HepG2 (cell line): ENCODE results near the gene LCORL. TPM values are rescaled to one million over a fixed set of nuclear protein-coding genes. Genes with fewer than 3 reads are reported as not detected.
A peak's percentile ranks its signal among the peaks of the same experiment; 100 is the strongest.

ENCODE experiments used
- ATAC-seq: fragments of 200-7000 bp; cut with Tn5 transposase; 3 replicates; pipeline ENCODE4 v1.9.1; 2020; ENCODE audit warnings: mild to moderate bottlenecking, moderate library complexity
- BruUV-seq: library from RNA; stranded (reverse); fragments of 400-500 nt; replicated peaks from 2 replicates; lab custom pipeline; 2021; lab: Mats Ljungman, UMichigan
- CTCF ChIA-PET: fragments of 300-600 bp; formaldehyde crosslinking; extraction: SDS; loops from one replicate; lab custom pipeline; 2021; ENCODE audit warnings: low total read pairs, inconsistent platforms, low intra/inter-chr PET ratio; lab: Yijun Ruan, JAX
- POLR2A ChIA-PET: fragments of 350-600 bp; sonication (Branson Sonifier 250); formaldehyde crosslinking; loops from one replicate; lab custom pipeline; 2020; ENCODE audit warnings: antibody characterized with exemption, inconsistent platforms; lab: Yijun Ruan, JAX
- DNase-seq: peaks from one replicate; pipeline ENCODE4 v3.0.0-alpha.2; 2015; ENCODE audit warnings: low spot score
- FAIRE-seq: peaks from 3 replicates; lab custom pipeline; 2011; peaks lifted over from hg19 to GRCh38; lab: Jason Lieb, UNC
- H2AFZ ChIP-seq: one replicate; pipeline ENCODE4 v1.6.1; 2011; ENCODE audit warnings: low read length, inconsistent platforms
- H3K27ac ChIP-seq: fragments of 300-600 bp; 3 replicates; pipeline ENCODE4 v1.8.0; 2011; ENCODE audit warnings: mixed run types, mild to moderate bottlenecking, mixed read lengths, low read length, inconsistent platforms; ENCODE audit not compliant: insufficient read depth; ENCODE audit errors: extremely low read length
- H3K27me3 ChIP-seq, 2 experiments: fragments of 200-600 bp in 1 of 2; 2 replicates in 1 of 2; 3 replicates in 1 of 2; pipeline versions ENCODE4 v1.6.0 to v1.8.0; 2011; ENCODE audit warnings: low read length in 2 of 2, mild to moderate bottlenecking in 2 of 2, moderate library complexity in 2 of 2, inconsistent platforms in 1 of 2; ENCODE audit not compliant: insufficient read depth in 2 of 2, control insufficient read depth in 1 of 2
- H3K36me3 ChIP-seq, 2 experiments: fragments of 200-600 bp in 1 of 2; replicated peaks in 1 of 2; 2 replicates in 1 of 2; 3 replicates in 1 of 2; pipeline versions ENCODE4 v1.5.1 to v1.8.0; 2011; ENCODE audit warnings: low read length in 2 of 2, inconsistent platforms in 1 of 2; ENCODE audit not compliant: insufficient read depth in 2 of 2, control insufficient read depth in 1 of 2
- H3K4me1 ChIP-seq: 2 replicates; pipeline ENCODE4 v1.5.1; 2012; ENCODE audit warnings: low read length, inconsistent platforms; ENCODE audit not compliant: insufficient read depth
- H3K4me2 ChIP-seq: 2 replicates; pipeline ENCODE4 v1.6.0; 2011; ENCODE audit warnings: low read depth, low read length, inconsistent platforms
- H3K4me3 ChIP-seq, 3 experiments: fragments of 200-600 bp in 1 of 3; sonication (generic), shearing (Covaris generic) in 1 of 3; replicated peaks in 1 of 3; 2 replicates each; pipeline ENCODE4 v1.5.1; 2011 to 2016; ENCODE audit warnings: low read length in 3 of 3, inconsistent platforms in 2 of 3, low read depth in 2 of 3, mild to moderate bottlenecking in 2 of 3, control low read depth in 1 of 3, mixed read lengths in 1 of 3; ENCODE audit not compliant: insufficient read depth in 1 of 3
- H3K79me2 ChIP-seq: one replicate; pipeline ENCODE4 v1.6.1; 2011; ENCODE audit warnings: low read length, inconsistent platforms; ENCODE audit not compliant: insufficient read depth
- H3K9ac ChIP-seq: 2 replicates; pipeline ENCODE4 v1.6.0; 2011; ENCODE audit warnings: mild to moderate bottlenecking, low read depth, low read length, inconsistent platforms; ENCODE audit not compliant: insufficient read depth
- H3K9me3 ChIP-seq: 2 replicates; pipeline ENCODE4 v1.5.1; 2012; ENCODE audit warnings: mild to moderate bottlenecking, low read length
- H4K20me1 ChIP-seq: 2 replicates; pipeline ENCODE4 v1.6.0; 2011; ENCODE audit warnings: inconsistent platforms, mild to moderate bottlenecking, low read length, moderate library complexity; ENCODE audit not compliant: insufficient read depth
- CAMTA2 ChIP-seq: sonication (generic); formaldehyde crosslinking; IDR thresholded peaks from 2 replicates; pipeline ENCODE4 v1.4.0; 2020; ENCODE audit warnings: mild to moderate bottlenecking, missing genetic modification reagents, borderline replicate concordance
- CSRNP1 ChIP-seq: sonication (generic); formaldehyde crosslinking; IDR thresholded peaks from 2 replicates; pipeline ENCODE4 v1.8.1; 2023; ENCODE audit warnings: mild to moderate bottlenecking, missing genetic modification reagents
- EHMT2 ChIP-seq: fragments of 200-600 bp; sonication (generic); IDR thresholded peaks from 2 replicates; pipeline ENCODE4 v1.7.0; 2017; ENCODE audit warnings: antibody characterized with exemption, low read depth, low read length, borderline replicate concordance
- HNF4G ChIP-seq, 2 experiments: sonication (generic) in 1 of 2; formaldehyde crosslinking in 1 of 2; IDR thresholded peaks; 2 replicates each; pipeline versions ENCODE4 v1.4.0 to v1.6.1; 2011 to 2020; ENCODE audit warnings: borderline replicate concordance in 2 of 2, low read depth in 2 of 2, mild to moderate bottlenecking in 2 of 2, low read length in 1 of 2, missing genetic modification reagents in 1 of 2, moderate library complexity in 1 of 2
- PCBP2 ChIP-seq: fragments of 200-400 bp; formaldehyde crosslinking; optimal IDR thresholded peaks from 2 replicates; pipeline ENCODE3; 2018; ENCODE audit warnings: low read length, low read depth; ENCODE audit not compliant: poor library complexity, severe bottlenecking
- RBM39 ChIP-seq: fragments of 200-400 bp; formaldehyde crosslinking; IDR thresholded peaks from one replicate; pipeline ENCODE4 v1.6.1; 2018; ENCODE audit warnings: antibody characterized with exemption, mild to moderate bottlenecking, low read depth, low read length; ENCODE audit not compliant: poor library complexity, severe bottlenecking
- SSRP1 ChIP-seq: IDR thresholded peaks from 2 replicates; pipeline ENCODE4 v1.6.1; 2016; ENCODE audit warnings: control low read depth
- TAF15 ChIP-seq: fragments of 200-400 bp; formaldehyde crosslinking; IDR thresholded peaks from one replicate; pipeline ENCODE4 v1.6.1; 2018; ENCODE audit warnings: mild to moderate bottlenecking, low read depth, low read length; ENCODE audit not compliant: poor library complexity, severe bottlenecking
- TSC22D2 ChIP-seq: sonication (generic); formaldehyde crosslinking; IDR thresholded peaks from 2 replicates; pipeline ENCODE4 v1.5.1; 2020; ENCODE audit warnings: missing genetic modification reagents, mild to moderate bottlenecking, borderline replicate concordance
- ZNF605 ChIP-seq: sonication (generic); formaldehyde crosslinking; IDR thresholded peaks from 2 replicates; pipeline ENCODE4 v1.8.0; 2022; ENCODE audit warnings: mild to moderate bottlenecking, missing genetic modification reagents
- ZNF614 ChIP-seq: IDR thresholded peaks from 2 replicates; pipeline ENCODE4 v1.6.1; 2018; ENCODE audit warnings: missing biosample characterization, missing genetic modification reagents, inconsistent platforms, borderline replicate concordance
- WGBS: methylation state at CpG from one replicate; pipeline ENCODE4 v1.1.6; 2017; ENCODE audit warnings: low lambda C conversion rate; 5-methylcytosine and 5-hydroxymethylcytosine counted together
- in situ Hi-C: cut with HindIII; loops from 2 replicates; pipeline ENCODE4 v1.10.0; 2017; ENCODE audit warnings: low pct_unique_long_range_greater_than_20kb; ENCODE audit not compliant: extremely low pct_ligation_motif_present
- intact Hi-C: fragments of 100-400 bp; cut with micrococcal nuclease; formaldehyde crosslinking; loops from one replicate; pipeline ENCODE4 v1.10.0; 2022; ENCODE audit not compliant: unreplicated experiment
- polyA plus RNA-seq, 8 experiments: library from polyadenylated mRNA; depleted of rRNA in 3 of 8; stranded (reverse) in 7 of 8; unstranded in 1 of 8; fragments of >200 nt; fragmentation: Illumina TruSeq in 4 of 8; extraction: Trizol in 4 of 8; gene quantifications; 2 replicates each; pipeline versions ENCODE4 v1.2.1 to v1.2.3, GENCODE V29; 2011 to 2016; ENCODE audit warnings: low read depth in 4 of 8, missing spikeins in 1 of 8, mixed read lengths in 1 of 8; ENCODE audit not compliant: insufficient read depth in 1 of 8
- total RNA-seq, 5 experiments: library from RNA; depleted of rRNA; stranded (reverse); fragments of >200 nt; fragmentation: Illumina TruSeq; extraction: Trizol; gene quantifications; 2 replicates each; pipeline ENCODE4 v1.2.3, GENCODE V29; 2016; ENCODE audit warnings: low read depth in 1 of 5

Gene LCORL
- total and polyA plus RNA-seq, 2 of the 13 experiments (the other 11 are each of a cell fraction or from before 2014, with no cell fraction given): 5.3 to 14.5 TPM

DNA sequence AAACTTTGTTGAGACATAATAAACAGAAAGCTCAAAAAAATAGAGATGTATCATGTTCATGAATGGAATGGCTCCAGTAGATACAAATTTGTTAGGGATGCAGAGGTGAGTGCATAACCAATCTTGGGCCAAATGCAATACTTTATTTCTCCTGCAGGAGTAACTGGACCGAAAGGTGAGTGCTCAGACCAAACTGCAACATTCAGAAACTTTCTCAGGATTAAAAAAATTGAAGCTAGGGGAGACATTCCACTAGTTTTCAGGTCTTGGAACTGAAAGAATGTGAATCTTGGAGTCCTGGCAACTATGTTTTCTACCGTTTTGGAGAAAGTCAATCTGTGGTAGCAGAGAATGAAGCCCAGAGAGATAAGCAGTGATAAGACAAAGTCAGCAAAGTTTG, 21.2 kb upstream of the LCORL start:
- in situ Hi-C loops (no loop called here), intact Hi-C loops (no loop called here)
- no TSS peak for BruUV-seq
- H3K79me2 ChIP-seq: no peaks in the 10 kb centered on the region
- H4K20me1 ChIP-seq: no peaks in the 10 kb centered on the region
- H3K27ac ChIP-seq: no peak overlapping the region
- ChIA-PET POLR2A (no interaction called here), CTCF (no interaction called here)
- no peaks in the 10 kb centered on the region for H3K9me3 ChIP-seq
- H3K9ac ChIP-seq: no peak overlapping the region
- H3K36me3 ChIP-seq: no peaks in the 10 kb centered on the region
- WGBS: 10% methylated on average over 2 of the region's 2 CpGs
- H3K4me1 ChIP-seq: no peaks in the 10 kb centered on the region
- TF ChIP-seq TAF15 (no peak), HNF4G (IDR thresholded peaks at IDR 0.05; ENCODE audit: borderline replicate concordance, low read depth, low read length) (no peak), HNF4G (CRISPR knock-in tag; IDR thresholded peaks at IDR 0.05; ENCODE audit: borderline replicate concordance, low read depth) (no peak), TSC22D2 (CRISPR knock-in tag) (no peak), SSRP1 (CRISPR knock-in tag) (no peak), PCBP2 (no peak), EHMT2 (no peak), ZNF605 (no peak), ZNF614 (CRISPR knock-in tag) (no peak), CAMTA2 (CRISPR knock-in tag) (no peak), RBM39 (no peak), CSRNP1 (CRISPR knock-in tag) (no peak)
- no peak overlapping the region for H2AFZ ChIP-seq
- no peaks in the 10 kb centered on the region for H3K27me3 ChIP-seq
- ATAC-seq: peak; percentile 73
- DNase-seq: no peak
- no peak overlapping the region for H3K4me3 ChIP-seq
- no peak overlapping the region for H3K4me2 ChIP-seq
- FAIRE-seq: no peak
